Activated T-cell treated with anti-CD3 and anti-CD28 coated beads for 24 hours (primary cell): Measurements from ENCODE around the gene FOXN3.
A peak's percentile ranks its signal among the peaks of the same experiment; 100 is the strongest.
"Not testable (repeated sequence)": the region's sequence is repeated elsewhere in the genome, so short reads cannot be mapped to it uniquely, and the experiment has no call there.

ENCODE experiments used
- DNase-seq: peaks from one replicate; pipeline ENCODE4 v3.0.0-alpha.2; 2020; ENCODE audit warnings: low read depth

FOXN3 gene

GRCh38 chr14:89303456-89304435 is 113.3 kb downstream of the FOXN3 start:
- no peak for DNase-seq

- no peak for DNase-seq
These were observed 114.6 kb downstream of the FOXN3 start for GRCh38 chr14:89302396-89302950.

GRCh38 chr14:89299587-89299986 is 117.4 kb downstream of the FOXN3 start:
- no peak for DNase-seq

GRCh38 chr14:89298056-89298834 is 118.8 kb downstream of the FOXN3 start:
- no peak for DNase-seq

GRCh38 chr14:89296281-89296745 is 120.7 kb downstream of the FOXN3 start:
- DNase-seq: no peak

- DNase-seq: no peak
These were observed 122.2 kb downstream of the FOXN3 start for GRCh38 chr14:89294872-89295271.

GRCh38 chr14:89294469-89294868 is 122.6 kb downstream of the FOXN3 start:
- DNase-seq: not testable (repeated sequence)

- DNase-seq: no peak
These were observed 123.0 kb downstream of the FOXN3 start for GRCh38 chr14:89294060-89294459.

- no peak for DNase-seq
These were observed 123.6 kb downstream of the FOXN3 start for GRCh38 chr14:89293314-89293916.

- DNase-seq: no peak
These were observed 124.3 kb downstream of the FOXN3 start for GRCh38 chr14:89292579-89293313.

GRCh38 chr14:89291351-89291940 is 125.6 kb downstream of the FOXN3 start:
- no peak for DNase-seq

GRCh38 chr14:89290813-89291212 is 126.2 kb downstream of the FOXN3 start:
- DNase-seq: no peak

GRCh38 chr14:89289477-89289876 is 127.6 kb downstream of the FOXN3 start:
- no peak for DNase-seq

- DNase-seq: no peak
These were observed 128.9 kb downstream of the FOXN3 start for GRCh38 chr14:89288114-89288513.

GRCh38 chr14:89284333-89285058 is 132.5 kb downstream of the FOXN3 start:
- DNase-seq: no peak

GRCh38 chr14:89283327-89284060 is 133.5 kb downstream of the FOXN3 start:
- DNase-seq: peak; percentile 29

GRCh38 chr14:89282191-89282590 is 134.8 kb downstream of the FOXN3 start:
- no peak for DNase-seq

- DNase-seq: no peak
These were observed 136.4 kb downstream of the FOXN3 start for GRCh38 chr14:89280600-89280999.

GRCh38 chr14:89279649-89280232 is 137.3 kb downstream of the FOXN3 start:
- DNase-seq: no peak
